ENCODE results near the gene DHFR. TPM values are rescaled to one million over a fixed set of nuclear protein-coding genes. Genes with fewer than 3 reads are reported as not detected.
"Not testable (repeated sequence)": the region's sequence is repeated elsewhere in the genome, so short reads cannot be mapped to it uniquely, and the experiment has no call there.

The DHFR gene
- total RNA-seq, 1 experiment from 2014 or later, result 51.5 TPM

GRCh38 chr5:80588858-80589540, 65.8 kb downstream of the DHFR start:
- no peak for TF ChIP-seq POLR2AphosphoS5 (IDR thresholded peaks at IDR 0.05; ENCODE audit: low read depth, low read length)
- TF ChIP-seq REST (IDR thresholded peaks at IDR 0.05; ENCODE audit: insufficient read depth in 1 of 2, low read depth in 2 of 2, low read length in 1 of 2), result no peak
- no peak for TF ChIP-seq CTCF (IDR thresholded peaks at IDR 0.05)
- no peak for TF ChIP-seq TCF7L2 (IDR thresholded peaks at IDR 0.05; ENCODE audit: low read depth, low read length)
- TF ChIP-seq SIN3A (IDR thresholded peaks at IDR 0.05; ENCODE audit: borderline replicate concordance, insufficient read depth, low read depth, low read length), result no peak
- intact Hi-C loops (cut with micrococcal nuclease; ENCODE audit: unreplicated experiment), result no loop called here
- POLR2A ChIA-PET, result no interaction called here
- no peaks in the 10 kb centered on the region for H3K27me3 ChIP-seq (ENCODE audit: control insufficient read depth, insufficient read depth, low read length)
- CTCF ChIA-PET, result no interaction called here
- H3K4me1 ChIP-seq (ENCODE audit: control insufficient read depth, insufficient read depth, low read length), result no peaks in the 10 kb centered on the region
- ATAC-seq (no peak), DNase-seq (ENCODE audit: low read depth, low spot score) (no peak)
- H3K4me3 ChIP-seq (ENCODE audit: low read depth in 2 of 2, low read length in 2 of 2), result no peak overlapping the region
- in situ Hi-C loops (cut with HindIII; ENCODE audit: low pct_unique_long_range_greater_than_20kb, low sequenced_read_pairs), result no loop called here
- no TSS peak for BruUV-seq (replicated peaks)
- no peak overlapping the region for H3K27ac ChIP-seq (ENCODE audit: low read length)
- H3K9me3 ChIP-seq (ENCODE audit: control insufficient read depth, insufficient read depth, low read depth, low read length), result no peaks in the 10 kb centered on the region
- H3K36me3 ChIP-seq (ENCODE audit: control insufficient read depth, insufficient read depth, low read length), result no peaks in the 10 kb centered on the region

- H3K36me3 ChIP-seq (ENCODE audit: control insufficient read depth, insufficient read depth, low read length), result no peaks in the 10 kb centered on the region
- ATAC-seq, result no peak
- no TSS peak for BruUV-seq (replicated peaks)
- no peaks in the 10 kb centered on the region for H3K4me1 ChIP-seq (ENCODE audit: control insufficient read depth, insufficient read depth, low read length)
- H3K27ac ChIP-seq (ENCODE audit: low read length), result no peak overlapping the region
- CTCF ChIA-PET, result no interaction called here
- in situ Hi-C loops (cut with HindIII; ENCODE audit: low pct_unique_long_range_greater_than_20kb, low sequenced_read_pairs) (no loop called here), intact Hi-C loops (cut with micrococcal nuclease; ENCODE audit: unreplicated experiment) (no loop called here)
- no peak overlapping the region for H3K4me3 ChIP-seq (ENCODE audit: low read depth in 2 of 2, low read length in 2 of 2)
- no peak for DNase-seq (ENCODE audit: low read depth, low spot score)
- no peaks in the 10 kb centered on the region for H3K27me3 ChIP-seq (ENCODE audit: control insufficient read depth, insufficient read depth, low read length)
- H3K9me3 ChIP-seq (ENCODE audit: control insufficient read depth, insufficient read depth, low read depth, low read length), result no peaks in the 10 kb centered on the region
- POLR2A ChIA-PET, result no interaction called here
- TF ChIP-seq CTCF (IDR thresholded peaks at IDR 0.05) (no peak), POLR2AphosphoS5 (IDR thresholded peaks at IDR 0.05; ENCODE audit: low read depth, low read length) (no peak), SIN3A (IDR thresholded peaks at IDR 0.05; ENCODE audit: borderline replicate concordance, insufficient read depth, low read depth, low read length) (no peak)
These were observed 70.0 kb downstream of the DHFR start for GRCh38 chr5:80584770-80585169.

- H3K4me3 ChIP-seq (ENCODE audit: low read depth in 2 of 2, low read length in 2 of 2); H3K4me1 ChIP-seq (ENCODE audit: control insufficient read depth, insufficient read depth, low read length); BruUV-seq (replicated peaks); in situ Hi-C loops (cut with HindIII; ENCODE audit: low pct_unique_long_range_greater_than_20kb, low sequenced_read_pairs); H3K27me3 ChIP-seq (ENCODE audit: control insufficient read depth, insufficient read depth, low read length); CTCF ChIA-PET; H3K36me3 ChIP-seq (ENCODE audit: control insufficient read depth, insufficient read depth, low read length); DNase-seq (ENCODE audit: low read depth, low spot score); H3K9me3 ChIP-seq (ENCODE audit: control insufficient read depth, insufficient read depth, low read depth, low read length); intact Hi-C loops (cut with micrococcal nuclease; ENCODE audit: unreplicated experiment); H3K27ac ChIP-seq (ENCODE audit: low read length); ATAC-seq; POLR2A ChIA-PET: not testable (repeated sequence)
These were observed 74.5 kb downstream of the DHFR start for GRCh38 chr5:80580291-80580690.

Measured in Panc1 (cell line).